ENCODE measurements around the gene C1QB. TPM values are rescaled to one million over a fixed set of nuclear protein-coding genes. Genes with fewer than 3 reads are reported as not detected.

Gene C1QB
- total RNA-seq, 4 donors from 2014 or later: 14.5 to 71.5 (median 33.0) TPM

DNA sequence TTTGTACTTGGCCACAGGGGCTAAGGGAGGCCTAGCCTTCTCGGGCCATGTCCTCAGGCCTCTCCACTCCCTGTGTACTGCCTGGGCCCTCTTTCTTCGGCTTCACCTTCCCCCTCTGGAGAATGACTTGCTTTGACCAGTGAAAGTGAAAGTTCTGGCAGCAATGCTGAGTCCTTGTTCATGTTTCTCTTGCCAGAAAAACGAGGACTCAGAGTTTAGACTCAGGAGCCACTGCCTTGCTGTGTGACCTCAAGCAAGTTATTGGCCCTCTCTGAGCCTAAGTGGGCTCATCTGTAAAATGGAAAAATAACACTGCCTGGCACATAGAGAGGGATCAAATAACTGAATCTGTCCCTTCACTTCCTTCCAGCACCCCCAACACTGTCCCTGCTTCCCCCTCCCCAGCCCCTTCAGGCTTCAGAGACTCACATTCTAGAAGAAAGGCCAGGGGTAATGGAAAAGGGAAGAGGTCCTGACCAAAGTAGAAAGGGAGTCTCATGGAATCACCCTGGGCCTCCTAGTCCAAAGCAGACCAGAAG is 15.1 kb upstream of the C1QB start:
- Histone ChIP-seq H3K4me3 (peak overlapping the region; percentile 28), H3K9me3 (no peaks in the 10 kb centered on the region), H3K27ac (no peak overlapping the region), H3K36me3 (no peaks in the 10 kb centered on the region), H3K27me3 (peaks cover 43% of the 10 kb centered on the region), H3K4me1 (peaks cover 5% of the 10 kb centered on the region)
- TF ChIP-seq POLR2A (IDR thresholded peaks at IDR 0.05): no peak
- no peak for TF ChIP-seq CTCF (IDR thresholded peaks at IDR 0.05)
- no peak for TF ChIP-seq POLR2AphosphoS5 (IDR thresholded peaks at IDR 0.05)
- TF ChIP-seq EP300 (IDR thresholded peaks at IDR 0.05): no peak
- 71% methylated on average over 3 of the region's 3 CpGs for WGBS
- no peak for DNase-seq (ENCODE audit: low spot score in 2 of 2)

DNA sequence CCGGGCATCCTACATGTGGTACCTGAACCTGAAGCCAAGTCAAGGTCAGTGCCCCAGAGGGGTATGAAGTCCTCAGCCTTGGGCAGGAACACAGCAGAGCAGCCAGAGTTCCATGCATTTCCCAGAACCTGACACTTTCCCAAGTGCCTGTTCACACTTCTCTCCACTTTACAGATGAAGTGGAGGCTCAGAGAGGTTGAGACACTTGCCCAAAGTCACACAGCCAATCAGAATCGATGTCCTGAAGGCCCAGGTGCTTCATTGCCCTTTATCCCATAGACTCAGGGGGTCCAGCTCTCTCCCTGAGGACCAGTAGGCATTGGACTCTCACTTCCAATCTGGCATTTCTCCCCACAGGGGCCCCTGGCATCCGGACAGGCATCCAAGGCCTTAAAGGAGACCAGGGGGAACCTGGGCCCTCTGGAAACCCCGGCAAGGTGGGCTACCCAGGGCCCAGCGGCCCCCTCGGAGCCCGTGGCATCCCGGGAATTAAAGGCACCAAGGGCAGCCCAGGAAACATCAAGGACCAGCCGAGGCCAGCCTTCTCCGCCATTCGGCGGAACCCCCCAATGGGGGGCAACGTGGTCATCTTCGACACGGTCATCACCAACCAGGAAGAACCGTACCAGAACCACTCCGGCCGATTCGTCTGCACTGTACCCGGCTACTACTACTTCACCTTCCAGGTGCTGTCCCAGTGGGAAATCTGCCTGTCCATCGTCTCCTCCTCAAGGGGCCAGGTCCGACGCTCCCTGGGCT is 14.4 kb upstream of the C1QB start:
- TF ChIP-seq EP300 (IDR thresholded peaks at IDR 0.05) (no peak), POLR2AphosphoS5 (IDR thresholded peaks at IDR 0.05) (no peak), POLR2A (IDR thresholded peaks at IDR 0.05) (no peak), CTCF (IDR thresholded peaks at IDR 0.05) (no peak)
- no peak for DNase-seq (ENCODE audit: low spot score in 2 of 2)
- Histone ChIP-seq H3K27me3 (peaks cover 38% of the 10 kb centered on the region), H3K9me3 (no peaks in the 10 kb centered on the region), H3K36me3 (no peaks in the 10 kb centered on the region), H3K27ac (no peak overlapping the region), H3K4me3 (peak overlapping the region; percentile 28), H3K4me1 (peaks cover 5% of the 10 kb centered on the region)
- WGBS: 69% methylated on average over 4 of the region's 23 CpGs

DNA sequence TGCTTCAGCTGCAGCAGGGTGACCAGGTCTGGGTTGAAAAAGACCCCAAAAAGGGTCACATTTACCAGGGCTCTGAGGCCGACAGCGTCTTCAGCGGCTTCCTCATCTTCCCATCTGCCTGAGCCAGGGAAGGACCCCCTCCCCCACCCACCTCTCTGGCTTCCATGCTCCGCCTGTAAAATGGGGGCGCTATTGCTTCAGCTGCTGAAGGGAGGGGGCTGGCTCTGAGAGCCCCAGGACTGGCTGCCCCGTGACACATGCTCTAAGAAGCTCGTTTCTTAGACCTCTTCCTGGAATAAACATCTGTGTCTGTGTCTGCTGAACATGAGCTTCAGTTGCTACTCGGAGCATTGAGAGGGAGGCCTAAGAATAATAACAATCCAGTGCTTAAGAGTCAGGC is 13.8 kb upstream of the C1QB start:
- 33% methylated on average over 8 of the region's 8 CpGs for WGBS
- Histone ChIP-seq H3K27me3 (peaks cover 41% of the 10 kb centered on the region), H3K4me3 (peak overlapping the region; percentile 28)

DNA sequence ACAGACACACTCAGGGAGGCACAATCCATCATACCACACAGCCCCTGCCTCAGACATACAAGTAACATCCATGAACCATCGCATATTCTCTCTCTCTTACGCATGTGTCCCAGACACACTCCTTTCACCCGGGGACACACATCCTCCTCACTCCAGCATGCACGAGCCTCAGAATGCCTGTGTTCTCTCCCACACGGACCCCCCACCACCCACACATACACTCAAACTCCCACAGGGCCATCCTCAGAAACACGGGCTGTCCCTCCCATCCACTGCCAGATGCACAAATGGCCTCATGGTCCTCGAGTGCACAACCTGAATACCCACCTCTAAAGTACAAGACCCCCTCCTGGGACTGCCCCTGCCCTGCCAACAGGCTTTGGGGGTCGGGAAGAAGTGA is 11.8 kb upstream of the C1QB start:
- WGBS: 66% methylated on average over 7 of the region's 8 CpGs
- TF ChIP-seq POLR2A (IDR thresholded peaks at IDR 0.05): no peak
- TF ChIP-seq CTCF (IDR thresholded peaks at IDR 0.05): no peak
- no peak for TF ChIP-seq POLR2AphosphoS5 (IDR thresholded peaks at IDR 0.05)
- TF ChIP-seq EP300 (IDR thresholded peaks at IDR 0.05): no peak
- Histone ChIP-seq H3K9me3 (no peaks in the 10 kb centered on the region), H3K27ac (no peak overlapping the region), H3K4me1 (peaks cover 5% of the 10 kb centered on the region), H3K36me3 (no peaks in the 10 kb centered on the region), H3K4me3 (no peak overlapping the region), H3K27me3 (peaks cover 31% of the 10 kb centered on the region)
- DNase-seq (ENCODE audit: low spot score in 2 of 2): no peak

More for the DNA sequence above, 13.8 kb upstream of the C1QB start:
- Histone ChIP-seq H3K4me1 (peaks cover 5% of the 10 kb centered on the region), H3K36me3 (no peaks in the 10 kb centered on the region), H3K27ac (no peak overlapping the region), H3K9me3 (no peaks in the 10 kb centered on the region)
- TF ChIP-seq CTCF (IDR thresholded peaks at IDR 0.05): no peak
- no peak for TF ChIP-seq EP300 (IDR thresholded peaks at IDR 0.05)
- TF ChIP-seq POLR2AphosphoS5 (IDR thresholded peaks at IDR 0.05): no peak
- no peak for TF ChIP-seq POLR2A (IDR thresholded peaks at IDR 0.05)
- no peak for DNase-seq (ENCODE audit: low spot score in 2 of 2)

DNA sequence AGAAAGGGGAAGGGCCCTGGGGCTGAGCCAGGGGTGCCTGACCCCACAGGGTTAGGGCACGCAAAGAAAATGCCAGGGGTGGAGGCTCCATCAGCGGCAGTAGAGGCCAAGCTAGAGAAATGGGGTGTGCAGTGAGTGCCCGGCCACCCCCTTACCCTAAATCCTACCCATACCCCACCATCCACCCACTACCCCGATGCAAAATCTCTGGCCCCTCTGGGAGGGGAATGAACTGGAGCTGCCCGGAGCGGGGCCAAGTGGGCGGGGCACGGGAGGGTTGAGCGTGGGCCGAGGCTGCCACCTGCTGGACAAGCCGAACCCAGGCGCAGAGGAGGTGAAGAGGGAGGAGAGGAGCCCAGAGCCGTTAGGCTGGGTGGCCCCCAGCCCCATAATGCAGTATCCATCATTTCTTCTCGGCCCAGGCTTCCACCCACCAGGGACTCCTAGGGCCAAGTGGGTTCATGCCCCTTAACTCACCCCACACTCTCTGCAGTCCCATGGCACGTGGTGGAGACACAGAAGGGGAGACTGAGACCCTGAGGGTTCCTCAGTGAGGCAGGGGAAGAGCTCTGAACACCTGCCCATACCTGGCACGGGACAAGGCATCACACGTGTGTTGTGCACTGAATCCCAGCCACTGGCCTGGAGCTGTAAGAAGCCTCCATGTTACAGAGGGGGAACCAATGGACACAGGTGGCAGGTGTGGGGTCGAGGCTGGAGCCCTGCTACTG is 11.0 kb upstream of the C1QB start:
- Histone ChIP-seq H3K4me3 (no peak overlapping the region), H3K9me3 (no peaks in the 10 kb centered on the region), H3K36me3 (no peaks in the 10 kb centered on the region), H3K27ac (no peak overlapping the region), H3K4me1 (peaks cover 5% of the 10 kb centered on the region), H3K27me3 (peaks cover 31% of the 10 kb centered on the region)
- WGBS: 17% methylated on average over 6 of the region's 18 CpGs
- DNase-seq (ENCODE audit: low spot score in 2 of 2): peak; percentile 83 to 91
- peak; percentile 81 to 90 for TF ChIP-seq CTCF (IDR thresholded peaks at IDR 0.05)
- no peak for TF ChIP-seq POLR2A (IDR thresholded peaks at IDR 0.05)
